ENCODE data around the gene BRAT1.
A peak's percentile ranks its signal among the peaks of the same experiment; 100 is the strongest.

BRAT1 gene

GRCh38 chr7:2510909-2511768 lies 44.2 kb downstream of the BRAT1 start:
- H3K4me3 Mint-ChIP-seq: peak overlapping the region; percentile 59
- H3K36me3 Mint-ChIP-seq (ENCODE audit: low read depth): no peaks in the 10 kb centered on the region
- H3K27me3 Mint-ChIP-seq (ENCODE audit: low read depth): no peaks in the 10 kb centered on the region
- peak overlapping the region; percentile 85 for H3K27ac Mint-ChIP-seq
- H3K9me3 Mint-ChIP-seq: no peaks in the 10 kb centered on the region
- H3K4me1 Mint-ChIP-seq (ENCODE audit: low read depth): peaks cover 31% of the 10 kb centered on the region

GRCh38 chr7:2510130-2510776 lies 45.1 kb downstream of the BRAT1 start:
- Mint-ChIP-seq H3K27ac (peak overlapping the region; percentile 69), H3K36me3 (ENCODE audit: low read depth) (no peaks in the 10 kb centered on the region), H3K9me3 (no peaks in the 10 kb centered on the region), H3K4me1 (ENCODE audit: low read depth) (peaks cover 31% of the 10 kb centered on the region), H3K27me3 (ENCODE audit: low read depth) (no peaks in the 10 kb centered on the region), H3K4me3 (no peak overlapping the region)

DNA sequence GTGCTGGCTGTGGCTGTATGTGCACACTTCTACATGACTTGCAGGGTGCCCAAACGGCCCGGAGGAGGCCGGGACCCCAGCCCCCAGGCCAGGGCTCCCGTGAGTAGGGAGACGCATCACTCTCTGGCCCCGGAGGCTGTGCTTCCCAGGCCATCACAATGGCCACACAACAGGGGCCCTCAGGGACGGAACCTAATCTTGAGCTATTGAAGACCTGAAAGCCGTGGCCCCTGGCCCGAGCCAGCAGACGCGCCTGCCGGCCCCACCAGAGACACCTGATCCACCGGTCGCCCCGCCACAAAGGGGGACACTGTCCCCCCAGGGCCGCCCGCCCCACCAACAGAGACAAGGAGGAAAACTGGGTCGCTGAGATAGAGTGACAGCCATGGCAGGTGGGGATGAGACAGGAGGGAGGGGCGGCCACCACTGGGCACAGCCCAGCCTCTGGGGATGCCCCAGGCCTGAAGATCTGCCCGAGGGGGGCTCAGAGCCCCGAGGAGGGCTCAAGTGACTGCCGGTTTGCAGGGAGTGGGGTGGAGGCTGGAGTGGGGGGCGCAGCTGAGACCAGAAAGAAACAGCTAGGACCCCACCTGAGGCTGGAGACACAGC lies 45.9 kb downstream of the BRAT1 start:
- Mint-ChIP-seq H3K4me1 (ENCODE audit: low read depth) (peaks cover 31% of the 10 kb centered on the region), H3K9me3 (no peaks in the 10 kb centered on the region)

GRCh38 chr7:2508327-2509215 lies 46.8 kb downstream of the BRAT1 start:
- H3K4me3 Mint-ChIP-seq: peak overlapping the region; percentile 68
- no peaks in the 10 kb centered on the region for H3K27me3 Mint-ChIP-seq (ENCODE audit: low read depth)
- H3K27ac Mint-ChIP-seq: peak overlapping the region; percentile 79
- H3K4me1 Mint-ChIP-seq (ENCODE audit: low read depth): peaks cover 31% of the 10 kb centered on the region
- H3K36me3 Mint-ChIP-seq (ENCODE audit: low read depth): no peaks in the 10 kb centered on the region
- no peaks in the 10 kb centered on the region for H3K9me3 Mint-ChIP-seq

More for the DNA sequence above, 45.9 kb downstream of the BRAT1 start:
- H3K4me3 Mint-ChIP-seq: peak overlapping the region; percentile 68
- H3K27me3 Mint-ChIP-seq (ENCODE audit: low read depth): no peaks in the 10 kb centered on the region
- H3K27ac Mint-ChIP-seq: peak overlapping the region; percentile 79
- H3K36me3 Mint-ChIP-seq (ENCODE audit: low read depth): no peaks in the 10 kb centered on the region

DNA sequence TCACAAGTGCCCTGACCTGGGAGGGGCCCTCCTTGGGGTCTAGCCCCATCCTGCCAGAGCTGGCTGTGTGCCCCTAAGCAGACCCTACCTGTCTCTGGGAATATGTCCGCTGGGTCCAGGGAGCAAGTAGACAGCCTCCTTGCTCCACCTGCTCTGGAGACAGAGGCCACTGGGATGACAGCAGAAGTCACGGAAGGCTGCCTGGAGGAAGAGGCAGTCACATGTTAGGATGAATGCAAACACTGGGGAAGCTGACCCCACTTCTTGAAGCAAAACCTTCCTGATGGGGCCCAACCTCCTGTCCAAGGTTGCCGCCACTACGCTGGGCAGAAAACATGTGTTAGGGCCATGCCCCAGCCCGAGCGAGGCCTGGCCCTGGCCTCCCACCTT lies 47.4 kb downstream of the BRAT1 start:
- H3K4me3 Mint-ChIP-seq: no peak overlapping the region
- peak overlapping the region; percentile 79 for H3K27ac Mint-ChIP-seq

DNA sequence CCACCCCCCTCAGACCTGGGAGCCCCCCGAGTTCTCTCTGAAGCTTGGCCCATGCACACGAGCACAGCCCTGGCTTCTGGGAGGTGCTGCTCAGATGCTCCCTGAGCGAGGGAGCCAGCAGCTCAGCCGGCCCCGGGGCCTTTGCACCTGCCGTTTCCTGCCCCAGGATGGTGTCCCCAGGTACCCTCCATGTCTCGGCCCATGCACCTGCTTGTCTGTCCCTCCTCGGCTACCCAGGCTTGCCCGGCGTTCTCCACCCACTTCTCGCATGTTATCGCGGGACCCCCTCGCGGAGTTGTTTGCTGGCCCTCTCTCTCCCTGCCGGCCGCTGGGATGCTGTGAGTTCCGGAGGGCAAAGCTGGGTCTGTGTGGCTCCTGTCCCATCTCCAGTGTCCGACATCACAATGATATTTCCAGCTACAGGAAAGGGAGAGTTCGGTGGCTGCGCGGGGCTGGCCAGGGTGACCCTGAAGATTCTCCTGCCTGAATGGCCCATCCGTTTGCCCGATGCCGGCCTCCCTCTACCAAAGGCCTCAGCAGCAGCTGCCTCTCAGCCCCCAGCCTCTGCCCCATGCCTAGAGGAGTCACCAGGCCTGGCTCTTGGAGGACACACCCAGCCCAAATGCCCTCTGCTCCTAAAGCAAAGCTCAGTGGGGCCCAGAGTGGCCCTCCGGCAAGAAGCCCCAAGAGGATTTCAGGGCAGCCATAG lies 48.0 kb downstream of the BRAT1 start:
- H3K27me3 Mint-ChIP-seq (ENCODE audit: low read depth): no peaks in the 10 kb centered on the region
- H3K27ac Mint-ChIP-seq: no peak overlapping the region
- H3K36me3 Mint-ChIP-seq (ENCODE audit: low read depth): no peaks in the 10 kb centered on the region
- no peaks in the 10 kb centered on the region for H3K9me3 Mint-ChIP-seq
- no peak overlapping the region for H3K4me3 Mint-ChIP-seq
- peaks cover 24% of the 10 kb centered on the region for H3K4me1 Mint-ChIP-seq (ENCODE audit: low read depth)

More for the DNA sequence above, 47.4 kb downstream of the BRAT1 start:
- no peaks in the 10 kb centered on the region for H3K36me3 Mint-ChIP-seq (ENCODE audit: low read depth)
- H3K9me3 Mint-ChIP-seq: no peaks in the 10 kb centered on the region
- no peaks in the 10 kb centered on the region for H3K27me3 Mint-ChIP-seq (ENCODE audit: low read depth)
- peaks cover 29% of the 10 kb centered on the region for H3K4me1 Mint-ChIP-seq (ENCODE audit: low read depth)

DNA sequence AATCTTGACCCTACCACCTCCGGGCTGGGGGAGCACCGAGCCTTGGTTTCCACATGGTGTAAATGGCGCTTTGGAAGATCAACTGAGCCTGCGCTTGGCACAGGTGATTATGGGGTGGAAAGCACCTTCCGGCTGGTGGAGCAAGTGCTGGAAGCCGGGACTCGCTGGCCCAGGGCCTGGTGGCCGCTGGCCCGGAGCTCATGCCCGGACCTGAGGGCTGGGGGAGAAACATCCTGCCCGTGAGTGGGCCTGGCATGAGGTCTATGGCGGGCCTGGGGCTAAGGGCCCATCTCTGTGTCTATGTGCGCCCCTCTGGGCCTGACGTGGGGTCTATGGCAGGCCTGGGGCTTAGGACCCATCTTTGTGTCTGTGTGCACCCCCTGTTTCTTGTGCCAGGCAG lies 49.9 kb downstream of the BRAT1 start:
- Mint-ChIP-seq H3K4me3 (no peak overlapping the region), H3K4me1 (ENCODE audit: low read depth) (peaks cover 14% of the 10 kb centered on the region), H3K27me3 (ENCODE audit: low read depth) (peaks cover 5% of the 10 kb centered on the region), H3K36me3 (ENCODE audit: low read depth) (no peaks in the 10 kb centered on the region), H3K9me3 (no peaks in the 10 kb centered on the region), H3K27ac (no peak overlapping the region)

DNA sequence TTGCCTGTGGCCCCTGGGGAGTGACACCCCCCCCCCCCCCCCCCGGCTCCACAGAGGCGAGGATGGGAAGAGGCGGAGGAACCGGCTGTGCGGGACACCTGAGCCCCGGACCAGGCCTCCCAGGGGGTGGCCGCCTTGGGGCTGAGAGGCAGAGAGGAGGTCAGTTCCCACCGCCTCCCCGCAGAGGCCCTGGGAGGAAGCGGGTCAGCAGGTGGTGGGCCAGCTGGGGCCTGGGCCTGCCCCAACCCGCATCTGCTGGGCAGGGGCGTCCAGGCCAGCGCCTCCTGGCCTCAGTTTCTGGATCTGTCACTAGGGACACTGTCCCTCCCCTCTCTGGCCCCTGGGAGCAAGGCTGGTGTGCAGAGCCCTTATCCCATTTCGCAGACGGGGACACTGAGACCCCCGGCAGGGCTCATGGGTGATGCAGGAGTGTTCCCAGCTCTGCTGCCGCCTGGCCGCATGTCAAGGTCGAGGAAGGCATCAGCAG lies 50.4 kb downstream of the BRAT1 start:
- Mint-ChIP-seq H3K27ac (no peak overlapping the region), H3K36me3 (ENCODE audit: low read depth) (no peaks in the 10 kb centered on the region), H3K27me3 (ENCODE audit: low read depth) (peaks cover 5% of the 10 kb centered on the region), H3K4me1 (ENCODE audit: low read depth) (peaks cover 12% of the 10 kb centered on the region), H3K4me3 (no peak overlapping the region), H3K9me3 (no peaks in the 10 kb centered on the region)

DNA sequence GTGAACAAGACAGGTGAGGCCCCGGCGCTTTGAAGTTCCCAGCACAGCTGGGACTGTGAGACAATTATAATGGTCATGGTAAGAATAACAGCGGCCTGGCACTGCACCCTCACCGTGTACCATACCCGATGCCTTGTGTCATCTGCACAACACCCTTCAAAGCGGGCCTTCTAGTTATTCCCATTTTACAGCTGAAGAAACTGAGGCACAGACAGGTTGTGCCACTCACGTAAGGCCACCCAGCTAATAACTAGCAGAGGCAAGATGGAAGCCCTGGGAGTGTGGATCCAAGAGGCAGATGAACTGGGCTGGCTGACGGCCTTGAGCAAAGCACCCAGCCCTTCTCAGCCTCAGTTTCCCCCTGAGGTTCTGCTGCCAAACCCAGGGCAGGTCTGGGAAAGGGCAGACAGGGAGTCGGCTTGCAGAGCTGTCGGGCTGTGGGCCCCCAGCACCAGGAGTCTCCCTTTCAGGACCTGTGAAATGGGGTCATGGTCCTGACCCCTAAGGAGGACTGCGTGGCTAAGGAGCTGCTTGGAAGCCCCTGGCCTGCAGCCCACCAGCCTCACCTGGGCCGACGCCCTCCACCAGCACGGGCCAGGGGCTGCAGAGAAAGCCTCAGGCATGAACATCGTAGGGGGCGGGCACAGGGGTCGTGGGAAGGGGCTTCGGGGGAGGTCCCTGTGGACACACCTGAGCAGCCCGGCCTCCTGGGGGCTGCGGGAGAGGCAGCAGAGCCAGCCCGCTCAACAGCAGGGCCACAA lies 51.0 kb downstream of the BRAT1 start:
- Mint-ChIP-seq H3K27me3 (ENCODE audit: low read depth) (peaks cover 5% of the 10 kb centered on the region), H3K4me1 (ENCODE audit: low read depth) (peaks cover 12% of the 10 kb centered on the region), H3K36me3 (ENCODE audit: low read depth) (no peaks in the 10 kb centered on the region), H3K4me3 (no peak overlapping the region), H3K9me3 (no peaks in the 10 kb centered on the region), H3K27ac (no peak overlapping the region)

- Mint-ChIP-seq H3K36me3 (ENCODE audit: low read depth) (no peaks in the 10 kb centered on the region), H3K4me1 (ENCODE audit: low read depth) (peaks cover 2% of the 10 kb centered on the region), H3K27me3 (ENCODE audit: low read depth) (peaks cover 5% of the 10 kb centered on the region), H3K9me3 (no peaks in the 10 kb centered on the region), H3K27ac (no peak overlapping the region), H3K4me3 (no peak overlapping the region)
These were observed 52.0 kb downstream of the BRAT1 start for GRCh38 chr7:2503056-2503941.

DNA sequence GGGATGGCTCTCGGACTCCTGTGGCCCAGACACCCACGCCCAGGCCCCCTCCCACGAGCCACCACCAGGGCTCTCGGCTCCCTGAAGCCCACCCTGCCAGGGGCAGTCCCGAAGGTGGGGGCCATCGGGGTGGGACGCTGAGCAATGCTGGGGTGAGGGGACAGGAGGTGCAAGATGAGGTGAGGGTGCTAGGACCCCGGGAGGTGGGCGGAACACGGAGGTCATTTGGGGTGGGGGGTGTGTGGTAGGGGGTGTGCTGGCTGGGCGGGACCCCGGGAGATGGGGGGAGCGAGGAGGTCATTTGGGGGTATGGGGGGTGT lies 52.7 kb downstream of the BRAT1 start:
- peaks cover 5% of the 10 kb centered on the region for H3K27me3 Mint-ChIP-seq (ENCODE audit: low read depth)
- no peak overlapping the region for H3K4me3 Mint-ChIP-seq
- no peaks in the 10 kb centered on the region for H3K9me3 Mint-ChIP-seq
- H3K4me1 Mint-ChIP-seq (ENCODE audit: low read depth): no peaks in the 10 kb centered on the region
- H3K36me3 Mint-ChIP-seq (ENCODE audit: low read depth): no peaks in the 10 kb centered on the region
- H3K27ac Mint-ChIP-seq: no peak overlapping the region

GRCh38 chr7:2501947-2502646 lies 53.2 kb downstream of the BRAT1 start:
- Mint-ChIP-seq H3K4me3 (no peak overlapping the region), H3K27ac (no peak overlapping the region), H3K27me3 (ENCODE audit: low read depth) (peaks cover 5% of the 10 kb centered on the region), H3K9me3 (no peaks in the 10 kb centered on the region), H3K36me3 (ENCODE audit: low read depth) (no peaks in the 10 kb centered on the region), H3K4me1 (ENCODE audit: low read depth) (no peaks in the 10 kb centered on the region)

Measured in T-helper 1 cell treated with Interleukin-12 subunit alpha and Interleukin-12 subunit beta and Interleukin-4 antibody, amounts not matched to agents 30 μg/mL and 1 μg/mL, for 36 hours (primary cell).